Measurements from ENCODE around the gene OR10A5.
"Not testable (repeated sequence)": the region's sequence is repeated elsewhere in the genome, so short reads cannot be mapped to it uniquely, and the experiment has no call there.

Gene OR10A5, protein sequence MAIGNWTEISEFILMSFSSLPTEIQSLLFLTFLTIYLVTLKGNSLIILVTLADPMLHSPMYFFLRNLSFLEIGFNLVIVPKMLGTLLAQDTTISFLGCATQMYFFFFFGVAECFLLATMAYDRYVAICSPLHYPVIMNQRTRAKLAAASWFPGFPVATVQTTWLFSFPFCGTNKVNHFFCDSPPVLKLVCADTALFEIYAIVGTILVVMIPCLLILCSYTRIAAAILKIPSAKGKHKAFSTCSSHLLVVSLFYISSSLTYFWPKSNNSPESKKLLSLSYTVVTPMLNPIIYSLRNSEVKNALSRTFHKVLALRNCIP

DNA sequence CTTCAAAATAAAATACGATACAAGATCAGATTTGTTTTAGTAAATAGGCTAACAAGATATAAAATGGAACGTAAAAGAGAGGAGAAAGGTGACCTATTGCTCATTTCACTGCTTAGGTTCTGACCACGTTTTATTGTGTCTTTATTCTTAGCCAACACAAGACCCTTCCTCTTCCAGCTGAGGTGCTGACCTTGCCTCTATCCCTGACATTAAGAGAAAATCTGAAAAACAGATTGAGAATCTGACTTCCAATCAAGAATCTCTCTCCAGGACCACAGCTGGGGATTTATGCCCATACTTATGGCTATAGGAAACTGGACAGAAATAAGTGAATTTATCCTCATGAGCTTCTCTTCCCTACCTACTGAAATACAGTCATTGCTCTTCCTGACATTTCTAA is at the start of gene OR10A5:
OR10A5 (plus strand) TSS at position 301 of the 400 bp plus-strand sequence; CDS start at position 301, 0 bp downstream.
- DNase-seq, result no peak

GRCh38 chr11:6799402-6799801 is 46.1 kb upstream of the OR10A5 start, which contains the start of gene OR6A2:
Gene OR6A2, minus strand, starts transcription at chr11:6799689. Its CDS starts 3,981 bp downstream, at chr11:6795708.
- DNase-seq, result no peak

GRCh38 chr11:6801075-6801474 is 44.4 kb upstream of the OR10A5 start:
- not testable (repeated sequence) for DNase-seq

GRCh38 chr11:6812390-6813005 is 33.0 kb upstream of the OR10A5 start:
- DNase-seq, result no peak

- no peak for DNase-seq
These were observed 31.8 kb upstream of the OR10A5 start for GRCh38 chr11:6813656-6814055.

- DNase-seq, result no peak
These were observed 27.8 kb upstream of the OR10A5 start for GRCh38 chr11:6817694-6818093.

GRCh38 chr11:6818967-6819366 is 26.5 kb upstream of the OR10A5 start:
- DNase-seq, result no peak

GRCh38 chr11:6824136-6824823 is 21.2 kb upstream of the OR10A5 start:
- DNase-seq, result no peak

DNA sequence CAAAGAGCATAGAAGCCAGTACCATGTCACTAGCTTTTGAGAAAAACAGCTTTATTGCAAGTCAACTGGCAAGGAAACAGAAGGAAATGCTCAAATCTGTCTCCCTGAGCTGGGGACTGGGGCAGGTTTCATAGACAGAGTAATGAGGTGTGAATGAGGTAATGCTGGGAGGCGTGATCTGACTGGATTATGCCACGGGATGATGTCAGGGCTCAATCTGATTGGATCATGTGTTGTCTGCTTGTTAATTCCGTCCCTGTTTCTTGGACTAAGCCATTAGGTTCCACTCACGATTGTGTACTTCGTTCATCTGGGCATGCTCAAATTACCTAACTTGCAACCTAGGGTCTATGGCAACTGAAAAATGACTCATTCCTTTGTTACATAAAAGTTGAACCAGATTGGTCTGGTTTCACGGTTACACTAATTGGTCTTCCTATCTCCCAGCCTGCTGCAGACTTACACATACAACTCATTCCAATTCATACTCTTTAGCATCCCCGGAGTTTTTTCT is 20.2 kb upstream of the OR10A5 start:
- DNase-seq, result peak; percentile 17

DNA sequence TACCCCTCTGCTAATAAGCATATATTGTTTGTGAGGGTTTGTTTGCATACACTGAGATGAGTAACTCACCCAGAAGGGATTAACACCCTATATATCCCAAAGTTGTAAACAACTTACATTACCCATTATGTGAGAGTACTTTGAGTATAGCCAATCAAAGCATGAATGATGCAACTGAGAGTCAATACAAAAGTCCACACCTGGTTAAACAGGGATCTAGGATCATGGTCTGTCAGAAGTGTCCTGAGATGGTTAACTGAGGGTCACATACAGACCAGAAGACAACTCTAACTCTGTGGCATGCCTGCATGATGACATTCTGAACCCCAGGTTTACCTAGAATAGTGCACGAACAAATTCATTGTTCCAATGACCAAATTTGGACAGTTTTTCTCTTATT is 17.4 kb upstream of the OR10A5 start:
- DNase-seq, result no peak

DNA sequence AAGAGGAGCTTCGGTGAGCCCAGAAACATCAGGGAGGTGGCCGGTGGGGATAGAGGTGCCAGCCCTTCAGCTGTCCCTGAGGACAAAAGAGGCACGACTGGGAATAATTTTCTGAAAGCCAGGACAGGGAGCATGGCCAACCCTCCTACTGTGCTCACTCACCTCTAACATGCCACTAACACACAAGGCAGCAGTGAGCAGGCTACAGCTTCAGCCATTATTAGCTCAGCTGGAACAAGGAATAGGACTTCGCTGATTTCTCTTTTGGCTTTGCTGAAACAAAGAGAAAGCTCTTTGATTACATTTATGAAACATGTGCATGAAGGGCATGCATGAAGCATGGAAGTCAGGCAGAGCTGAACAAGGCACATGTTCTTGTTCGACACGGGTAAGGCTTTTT is 12.1 kb upstream of the OR10A5 start:
- no peak for DNase-seq

- DNase-seq, result no peak
These were observed 11.5 kb upstream of the OR10A5 start for GRCh38 chr11:6834021-6834420.

DNA sequence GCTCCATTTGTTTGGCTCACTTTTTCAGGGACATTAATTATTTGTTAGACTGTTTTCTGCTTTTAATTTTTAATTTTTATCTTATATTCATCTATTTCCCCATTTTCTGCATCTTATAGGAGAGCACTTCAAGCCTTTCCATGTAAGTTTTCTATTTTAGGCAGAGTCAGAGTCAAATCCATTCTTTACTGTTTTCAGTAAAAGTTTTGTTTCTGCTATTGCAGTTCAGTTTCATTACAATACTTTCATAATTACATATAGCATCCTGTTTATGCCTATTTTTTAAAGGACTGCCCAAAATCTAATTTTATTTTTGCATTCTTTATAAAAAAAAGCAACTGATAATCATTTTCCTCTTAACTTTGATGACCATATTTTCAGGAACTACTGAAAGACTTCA is 3.8 kb upstream of the OR10A5 start:
- DNase-seq, result no peak

DNA sequence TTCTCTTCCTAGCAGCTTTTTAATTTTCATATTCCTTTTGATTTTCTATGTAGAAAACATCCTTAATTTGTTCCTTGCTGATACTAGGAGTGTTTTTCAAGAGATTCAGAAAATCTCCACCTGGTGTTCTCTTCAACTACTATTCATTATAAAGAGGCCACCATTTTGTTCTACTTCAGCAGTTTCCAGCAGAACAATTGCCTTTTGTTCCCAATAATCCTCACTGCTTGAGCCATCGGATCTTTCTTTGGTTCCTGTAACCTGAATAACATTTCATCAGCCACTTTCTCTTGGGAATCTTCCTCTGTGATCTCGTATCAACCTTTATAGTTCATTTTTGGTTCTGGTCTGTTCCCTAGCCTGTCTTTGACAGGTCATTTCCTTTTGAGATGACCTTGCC is 1.8 kb upstream of the OR10A5 start:
- DNase-seq, result no peak

DNA sequence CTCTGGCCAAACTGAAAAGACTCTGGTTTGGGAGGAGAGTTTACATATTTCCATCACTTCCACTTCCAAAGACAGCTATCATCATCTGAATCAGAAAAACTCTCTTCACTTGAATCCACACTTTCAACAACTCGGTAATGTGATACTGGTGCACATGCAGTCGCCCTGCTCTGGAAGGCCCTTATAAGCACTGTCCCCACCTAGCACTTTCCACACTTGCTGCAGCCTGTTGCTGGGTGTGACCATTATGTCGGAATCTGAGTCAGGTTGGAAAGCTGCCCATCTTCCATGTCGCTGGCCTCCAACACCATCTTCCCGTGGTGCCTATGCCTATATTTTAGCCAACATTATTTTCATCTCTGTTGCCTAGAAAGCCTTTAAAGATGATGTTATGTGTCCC is 1.1 kb upstream of the OR10A5 start:
- DNase-seq, result no peak

- no peak for DNase-seq
These were observed 5.0 kb downstream of the OR10A5 start for GRCh38 chr11:6850526-6850925.

GRCh38 chr11:6854801-6855200 is 9.3 kb downstream of the OR10A5 start:
- DNase-seq, result not testable (repeated sequence)

DNA sequence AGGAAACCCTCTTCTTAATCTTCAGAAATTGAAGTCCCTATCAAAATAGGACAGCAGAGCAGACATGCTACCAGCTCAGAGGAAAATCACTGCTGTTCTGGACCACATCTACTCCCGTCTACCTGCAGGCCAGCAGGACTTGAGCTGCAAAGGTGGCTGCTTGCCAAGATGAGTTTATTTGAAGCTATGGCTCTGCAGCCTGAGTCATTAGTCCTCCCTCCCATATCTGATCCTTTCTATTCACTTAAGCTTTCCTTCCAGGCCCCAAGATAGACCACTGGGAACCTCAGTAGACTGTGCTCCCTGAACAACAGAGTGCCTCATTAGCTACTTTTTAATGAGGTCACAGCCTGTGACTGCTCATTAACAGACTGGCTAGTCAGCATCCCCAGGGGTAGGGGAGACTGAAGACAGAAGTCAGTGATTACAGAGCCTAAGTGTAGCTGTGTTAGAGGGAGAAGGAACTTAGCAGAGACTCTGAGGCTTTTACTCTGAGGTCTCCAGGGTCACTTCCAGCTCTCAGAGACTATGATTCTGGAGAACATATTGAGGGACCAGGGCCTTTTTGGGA is 10.6 kb downstream of the OR10A5 start:
- DNase-seq, result no peak

DNA sequence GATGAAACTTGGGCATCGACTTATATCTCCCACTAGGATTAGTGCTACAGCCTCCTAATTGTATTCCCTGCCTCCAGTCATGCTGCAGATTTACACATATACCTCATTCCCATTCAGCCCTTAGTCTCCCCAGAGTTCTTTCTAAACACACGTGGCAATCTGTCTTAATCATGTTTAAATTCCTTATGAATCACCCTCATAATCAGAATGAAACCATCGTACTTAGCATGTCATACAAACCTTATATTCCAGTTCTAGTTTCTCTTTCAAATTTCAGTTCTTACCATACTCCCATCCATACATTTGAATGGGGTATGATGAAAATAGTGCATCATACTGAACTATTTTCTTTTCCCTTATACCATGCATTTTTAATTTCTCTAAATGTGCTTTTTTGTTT is 11.4 kb downstream of the OR10A5 start:
- no peak for DNase-seq

- DNase-seq, result no peak
These were observed 17.5 kb downstream of the OR10A5 start, which contains the start of gene OR10A2 for GRCh38 chr11:6862961-6863360. Gene OR10A2, plus strand, starts transcription at chr11:6863057. Its CDS starts 6,698 bp downstream, at chr11:6869755.

DNA sequence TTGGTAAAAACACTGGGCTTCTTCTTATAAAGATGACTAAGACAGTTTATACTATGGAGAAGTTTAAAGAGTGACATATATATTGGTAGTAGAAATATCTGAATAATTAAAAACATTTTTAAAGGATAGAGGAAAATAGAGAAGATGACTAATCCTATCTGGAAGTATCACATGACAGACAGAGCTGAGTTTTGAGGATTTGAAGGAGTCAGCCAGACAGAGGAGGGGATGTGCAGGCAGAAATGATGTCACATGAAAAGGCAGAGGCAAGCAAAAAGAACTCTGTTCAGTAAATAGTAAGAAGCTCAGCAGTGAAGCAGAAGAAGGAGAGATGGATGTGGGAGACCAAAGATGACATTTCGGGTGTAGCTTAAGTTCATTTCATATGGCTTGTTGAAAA is 19.0 kb downstream of the OR10A5 start:
- no peak for DNase-seq

GRCh38 chr11:6871278-6871677 is 25.8 kb downstream of the OR10A5 start:
- no peak for DNase-seq

DNA sequence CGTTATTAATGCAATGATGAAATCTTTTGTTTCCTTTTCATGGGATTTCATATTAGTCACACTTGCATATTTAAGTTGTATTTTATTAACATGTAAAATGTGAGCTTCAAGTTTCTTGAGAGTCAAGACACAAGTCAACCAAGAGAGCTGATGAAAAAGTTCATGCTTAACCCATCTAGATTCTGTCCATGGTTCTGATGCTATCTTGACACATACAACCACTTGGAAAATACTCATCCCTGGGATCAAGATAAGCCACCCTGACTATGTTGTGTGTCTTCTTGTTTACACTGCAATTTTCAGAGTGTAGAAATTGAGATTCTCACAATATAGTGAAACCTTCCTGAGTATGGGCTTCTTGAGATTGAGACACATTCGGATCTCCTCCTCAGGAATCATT is 30.3 kb downstream of the OR10A5 start:
- DNase-seq, result no peak

All from NCI-H2107 (cell line).